NT2/D1 (cell line): ENCODE data around the gene CIDEA.

Experiments
- SUZ12 ChIP-seq: IDR thresholded peaks from 2 replicates; pipeline ENCODE4 v1.6.1; 2011; ENCODE audit not compliant: insufficient read length, insufficient read depth; ENCODE audit errors: extremely low read depth
- YY1 ChIP-seq: IDR thresholded peaks from 2 replicates; pipeline ENCODE4 v1.6.1; 2011; ENCODE audit not compliant: insufficient read length, insufficient read depth
- ZNF274 ChIP-seq: IDR thresholded peaks from 2 replicates; pipeline ENCODE4 v1.6.1; 2011; ENCODE audit warnings: mild to moderate bottlenecking, low read depth, low read length

- TF ChIP-seq ZNF274 (no peak), YY1 (no peak), SUZ12 (no peak)
Measured at GRCh38 chr18:12318857-12319256, 64.7 kb downstream of the CIDEA start.
